Endothelial cell of umbilical vein (primary cell): ENCODE data around the gene EDN1. TPM values are rescaled to one million over a fixed set of nuclear protein-coding genes. Genes with fewer than 3 reads are reported as not detected.
A peak's percentile ranks its signal among the peaks of the same experiment; 100 is the strongest.

Experiments
- BruUV-seq: library from RNA; stranded (reverse); fragments of 400-500 nt; replicated peaks from 2 replicates; lab custom pipeline; 2021; lab: Mats Ljungman, UMichigan
- CTCF ChIA-PET: fragments of 300-600, 350-600 bp; sonication (Branson Sonifier 250); formaldehyde crosslinking; loops from one replicate; lab custom pipeline; 2021; ENCODE audit warnings: antibody characterized with exemption, inconsistent platforms; lab: Charles Lee
- POLR2A ChIA-PET: fragments of 300-600, 350-600 bp; sonication (Branson Sonifier 250); formaldehyde crosslinking; loops from one replicate; lab custom pipeline; 2021; ENCODE audit warnings: antibody characterized with exemption, inconsistent platforms; lab: Charles Lee
- DNase-seq: peaks from one replicate; pipeline ENCODE4 v3.0.0-alpha.2; 2011; ENCODE audit warnings: low read depth, low spot score
- FAIRE-seq: peaks from 2 replicates; lab custom pipeline; 2011; peaks lifted over from hg19 to GRCh38; lab: Jason Lieb, UNC
- H2AFZ ChIP-seq: 2 replicates; pipeline ENCODE4 v1.6.0; 2012; ENCODE audit warnings: low read depth, low read length, control low read depth, inconsistent platforms
- H3K27ac ChIP-seq: 2 replicates; pipeline ENCODE4 v1.5.1; 2011; ENCODE audit warnings: low read depth, mild to moderate bottlenecking, control low read depth, low read length, moderate library complexity; ENCODE audit not compliant: insufficient read depth
- H3K27me3 ChIP-seq, 2 experiments: 2 replicates each; pipeline versions ENCODE4 v1.6.0 to v1.6.1; 2011; ENCODE audit warnings: low read length in 2 of 2, mixed read lengths in 1 of 2; ENCODE audit not compliant: control insufficient read depth in 2 of 2, insufficient read depth in 2 of 2
- H3K36me3 ChIP-seq, 2 experiments: 2 replicates in 1 of 2; 3 replicates in 1 of 2; pipeline ENCODE4 v1.5.1; 2011; ENCODE audit warnings: low read length in 2 of 2, mild to moderate bottlenecking in 1 of 2, moderate library complexity in 1 of 2; ENCODE audit not compliant: control insufficient read depth in 2 of 2, insufficient read depth in 2 of 2; ENCODE audit errors: extremely low read depth in 1 of 2
- H3K4me1 ChIP-seq: 3 replicates; pipeline ENCODE4 v1.5.1; 2011; ENCODE audit warnings: mild to moderate bottlenecking, low read length; ENCODE audit not compliant: control insufficient read depth, insufficient read depth; ENCODE audit errors: extremely low read depth
- H3K4me2 ChIP-seq: 2 replicates; pipeline ENCODE4 v1.6.1; 2011; ENCODE audit warnings: low read length, control low read depth, mixed read lengths; ENCODE audit not compliant: insufficient read depth
- H3K4me3 ChIP-seq, 3 experiments: fragments of 200-600 bp in 1 of 3; sonication (generic), shearing (Covaris generic) in 1 of 3; replicated peaks in 1 of 3; 2 replicates each; pipeline ENCODE4 v1.5.1; 2011 to 2016; ENCODE audit warnings: control low read depth in 3 of 3, low read length in 3 of 3, mild to moderate bottlenecking in 2 of 3, inconsistent platforms in 1 of 3, low read depth in 1 of 3, moderate library complexity in 1 of 3; ENCODE audit not compliant: insufficient read depth in 1 of 3
- H3K79me2 ChIP-seq: 2 replicates; pipeline ENCODE4 v1.6.0; 2012; ENCODE audit warnings: low read length, inconsistent platforms; ENCODE audit not compliant: control insufficient read depth, insufficient read depth
- H3K9ac ChIP-seq: replicated peaks from 2 replicates; pipeline ENCODE3; 2011; ENCODE audit warnings: low read length, control low read depth; ENCODE audit not compliant: insufficient read depth; ENCODE audit errors: extremely low read depth
- H3K9me1 ChIP-seq: replicated peaks from 3 replicates; pipeline ENCODE4 v1.6.0; 2011; ENCODE audit warnings: mild to moderate bottlenecking, low read length; ENCODE audit not compliant: control insufficient read depth, insufficient read depth; ENCODE audit errors: extremely low read depth
- H3K9me3 ChIP-seq: replicated peaks from 2 replicates; pipeline ENCODE4 v1.5.1; 2012; ENCODE audit warnings: low read length, inconsistent platforms; ENCODE audit not compliant: control insufficient read depth, insufficient read depth
- H4K20me1 ChIP-seq: replicated peaks from 2 replicates; pipeline ENCODE3; 2011; ENCODE audit warnings: mild to moderate bottlenecking, low read length; ENCODE audit not compliant: control insufficient read depth, insufficient read depth; ENCODE audit errors: extremely low read depth
- CTCF ChIP-seq, 2 donors: IDR thresholded peaks; 1 replicate in 1 of 2; 2 replicates in 1 of 2; pipeline ENCODE4 v1.5.1; 2011; ENCODE audit warnings: low read length in 2 of 2, mild to moderate bottlenecking in 2 of 2, moderate library complexity in 2 of 2, control low read depth in 1 of 2, inconsistent platforms in 1 of 2, low read depth in 1 of 2; ENCODE audit not compliant: insufficient read depth in 1 of 2; ENCODE audit errors: extremely low read depth in 1 of 2
- EZH2 ChIP-seq: IDR thresholded peaks from 2 replicates; pipeline ENCODE4 v1.6.1; 2012; ENCODE audit warnings: borderline replicate concordance, low read depth, mild to moderate bottlenecking, moderate library complexity, low read length, inconsistent platforms; ENCODE audit not compliant: severe bottlenecking
- FOS ChIP-seq: IDR thresholded peaks from 2 replicates; pipeline ENCODE4 v1.6.1; 2011; ENCODE audit warnings: mild to moderate bottlenecking, low read length, moderate library complexity, borderline replicate concordance; ENCODE audit not compliant: insufficient read depth
- POLR2A ChIP-seq: IDR thresholded peaks from 2 replicates; pipeline ENCODE4 v1.6.1; 2012; ENCODE audit warnings: low read depth, mild to moderate bottlenecking, control low read depth, low read length
- POLR2AphosphoS5 ChIP-seq: IDR thresholded peaks from 2 replicates; pipeline ENCODE4 v1.6.1; 2012; ENCODE audit warnings: low read depth, mild to moderate bottlenecking, control low read depth, low read length, moderate library complexity; ENCODE audit not compliant: insufficient read depth
- dilution Hi-C: fragments of 300-500 bp; cut with MboI; formaldehyde crosslinking; loops from one replicate; pipeline ENCODE4 v1.15.0; 2019; ENCODE audit warnings: low sequenced_read_pairs; ENCODE audit not compliant: extremely low pct_ligation_motif_present
- intact Hi-C: fragments of 100-400 bp; cut with micrococcal nuclease; formaldehyde crosslinking; loops from one replicate; pipeline ENCODE4 v1.10.0; 2022
- polyA plus RNA-seq, 4 experiments: library from polyadenylated mRNA; depleted of rRNA in 3 of 4; stranded (reverse) in 3 of 4; unstranded in 1 of 4; fragments of >200 nt; gene quantifications; 2 replicates each; pipeline versions ENCODE4 v1.2.1 to v1.2.3, GENCODE V29; 2011 to 2012; ENCODE audit warnings: missing spikeins in 1 of 4
- total RNA-seq: library from RNA; stranded (reverse); gene quantifications from 2 replicates; pipeline ENCODE4 v1.2.3, GENCODE V29; 2021

The EDN1 gene
- total and polyA plus RNA-seq, 2 donors (not counting 3 experiments of a cell fraction or from before 2014, with no cell fraction given) = 493 to 498 TPM

DNA sequence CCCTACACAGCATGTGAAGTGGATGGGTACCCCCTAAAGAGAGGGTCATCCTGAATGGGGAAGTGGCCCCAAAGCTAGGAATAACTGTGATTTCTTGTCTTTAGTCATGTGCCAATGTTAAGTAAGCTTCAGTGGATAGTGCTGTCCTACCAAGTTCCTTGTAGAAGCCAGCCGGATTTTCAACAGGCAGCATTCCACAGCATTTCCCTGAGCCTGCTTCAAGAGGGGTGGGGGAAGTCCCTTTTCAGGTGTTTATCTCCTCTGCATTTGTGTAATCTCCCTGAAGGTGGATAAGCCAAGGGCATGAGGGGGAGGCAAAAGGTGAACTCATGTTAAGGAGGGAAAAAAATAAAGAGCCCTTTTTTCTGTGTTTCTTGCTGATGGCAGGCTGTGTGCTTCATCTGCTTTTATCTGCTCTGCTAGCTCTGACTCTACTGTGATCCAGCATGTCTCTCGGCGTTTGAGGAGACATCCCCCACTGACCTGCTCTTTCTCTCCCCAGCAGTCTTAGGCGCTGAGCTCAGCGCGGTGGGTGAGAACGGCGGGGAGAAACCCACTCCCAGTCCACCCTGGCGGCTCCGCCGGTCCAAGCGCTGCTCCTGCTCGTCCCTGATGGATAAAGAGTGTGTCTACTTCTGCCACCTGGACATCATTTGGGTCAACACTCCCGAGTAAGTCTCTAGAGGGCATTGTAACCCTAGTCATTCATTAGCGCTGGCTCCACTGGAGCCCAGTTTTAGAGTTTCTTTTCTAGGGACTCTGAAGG is 1.9 kb downstream of the EDN1 start:
- H3K9ac ChIP-seq = peak overlapping the region; percentile 99
- H3K27me3 ChIP-seq = no peaks in the 10 kb centered on the region
- H3K9me1 ChIP-seq = no peaks in the 10 kb centered on the region
- DNase-seq (no peak), FAIRE-seq (no peak)
- peaks cover 53% of the 10 kb centered on the region for H3K79me2 ChIP-seq
- TF ChIP-seq EZH2 = no peak
- TF ChIP-seq CTCF (IDR thresholded peaks at IDR 0.05; ENCODE audit: extremely low read depth in 1 of 2, insufficient read depth in 1 of 2, low read depth in 1 of 2, low read length in 2 of 2) = no peak
- TF ChIP-seq POLR2AphosphoS5 = peak; percentile 61
- TF ChIP-seq FOS = no peak
- TF ChIP-seq POLR2A = peak; percentile 89
- H3K4me2 ChIP-seq = peak overlapping the region; percentile 93
- dilution Hi-C loops = loop anchor here (10.0 to 25.0 kb wide), 4 partner anchors 195 to 680 kb away; no protein-coding TSS in a partner anchor
- H2AFZ ChIP-seq = no peak overlapping the region
- TSS peak; percentile 0 for BruUV-seq
- intact Hi-C loops = loop anchor here (2.0 to 5.0 kb wide), 2 partner anchors 245 to 1080 kb away; no protein-coding TSS in a partner anchor
- ChIA-PET CTCF (interaction anchor here (1.1 to 4.6 kb wide), 3 partner anchors 293 to 678 kb away, joined by 3 to 30 read pairs (median 4); no protein-coding TSS in a partner anchor), POLR2A (interaction anchor here (0.6 to 4.3 kb wide), 7 partner anchors 279 to 1194 kb away, joined by 3 to 125 read pairs (median 5); partner anchors contain the start of gene HIVEP1)
- no peaks in the 10 kb centered on the region for H3K9me3 ChIP-seq
- H3K36me3 ChIP-seq = peaks cover 35 to 54% of the 10 kb centered on the region in 2 experiments
- H3K27ac ChIP-seq = peak overlapping the region; percentile 98
- peak overlapping the region; percentile 91 to 98 (median 96) for H3K4me3 ChIP-seq
- H3K4me1 ChIP-seq = peaks cover 38% of the 10 kb centered on the region
- peaks cover 4% of the 10 kb centered on the region for H4K20me1 ChIP-seq
